Keratinocyte (primary cell): Measurements from ENCODE around the gene OR7A17.

Source experiments
- EZH2 ChIP-seq: IDR thresholded peaks from one replicate; pipeline ENCODE4 v1.6.1; 2012; ENCODE audit warnings: inconsistent platforms, mild to moderate bottlenecking, low read length, moderate library complexity
- TF ChIP-seq, protein P1 (sequence below), 3 experiments: IDR thresholded peaks in 1 of 3; conservative IDR thresholded peaks in 1 of 3; optimal IDR thresholded peaks in 1 of 3; 2 replicates in 2 of 3; 3 replicates in 1 of 3; pipeline versions ENCODE3 to v1.5.1; 2011; ENCODE audit warnings: low read length in 3 of 3, mild to moderate bottlenecking in 3 of 3, moderate library complexity in 2 of 3, control low read depth in 1 of 3, inconsistent platforms in 1 of 3; ENCODE audit not compliant: insufficient read depth in 2 of 3; ENCODE audit errors: extremely low read depth in 1 of 3

DNA sequence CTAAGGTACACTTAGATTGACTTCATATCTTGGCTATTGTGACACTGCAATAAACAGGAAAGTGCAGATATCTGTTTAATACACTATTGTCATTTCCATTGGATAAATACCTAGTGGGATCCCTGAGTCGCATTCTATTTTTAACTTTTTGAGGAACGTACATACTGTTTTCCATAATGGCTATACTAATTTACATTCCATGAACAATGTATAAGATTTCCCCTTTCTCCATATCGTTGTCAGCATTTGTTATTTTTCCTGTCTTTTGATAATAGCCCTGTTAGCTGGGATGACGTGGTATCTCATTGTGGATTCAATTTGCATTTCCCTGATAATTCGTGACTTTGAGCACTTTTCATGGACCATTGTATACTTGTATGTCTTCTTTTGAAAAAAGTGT is 17.4 kb downstream of the OR7A17 start:
- no peak for TF ChIP-seq EZH2
- TF ChIP-seq, protein P1, sequence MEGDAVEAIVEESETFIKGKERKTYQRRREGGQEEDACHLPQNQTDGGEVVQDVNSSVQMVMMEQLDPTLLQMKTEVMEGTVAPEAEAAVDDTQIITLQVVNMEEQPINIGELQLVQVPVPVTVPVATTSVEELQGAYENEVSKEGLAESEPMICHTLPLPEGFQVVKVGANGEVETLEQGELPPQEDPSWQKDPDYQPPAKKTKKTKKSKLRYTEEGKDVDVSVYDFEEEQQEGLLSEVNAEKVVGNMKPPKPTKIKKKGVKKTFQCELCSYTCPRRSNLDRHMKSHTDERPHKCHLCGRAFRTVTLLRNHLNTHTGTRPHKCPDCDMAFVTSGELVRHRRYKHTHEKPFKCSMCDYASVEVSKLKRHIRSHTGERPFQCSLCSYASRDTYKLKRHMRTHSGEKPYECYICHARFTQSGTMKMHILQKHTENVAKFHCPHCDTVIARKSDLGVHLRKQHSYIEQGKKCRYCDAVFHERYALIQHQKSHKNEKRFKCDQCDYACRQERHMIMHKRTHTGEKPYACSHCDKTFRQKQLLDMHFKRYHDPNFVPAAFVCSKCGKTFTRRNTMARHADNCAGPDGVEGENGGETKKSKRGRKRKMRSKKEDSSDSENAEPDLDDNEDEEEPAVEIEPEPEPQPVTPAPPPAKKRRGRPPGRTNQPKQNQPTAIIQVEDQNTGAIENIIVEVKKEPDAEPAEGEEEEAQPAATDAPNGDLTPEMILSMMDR (optimal IDR thresholded peaks at IDR 0.05 in 1 of 3, IDR thresholded peaks at IDR 0.05 in 1 of 3, conservative IDR thresholded peaks at IDR 0.05 in 1 of 3; ENCODE audit: extremely low read depth in 1 of 3, insufficient read depth in 2 of 3, low read length in 3 of 3) = no peak
